ENCODE results near the gene NEURL3. TPM values are rescaled to one million over a fixed set of nuclear protein-coding genes. Genes with fewer than 3 reads are reported as not detected.
"Not testable (repeated sequence)": the region's sequence is repeated elsewhere in the genome, so short reads cannot be mapped to it uniquely, and the experiment has no call there.

NEURL3 gene
- total RNA-seq, 1 donor from 2014 or later: 7.0 TPM

- DNase-seq (ENCODE audit: extremely low read depth, low read depth, low spot score): no peak
Measured at GRCh38 chr2:96489261-96489660, 15.9 kb downstream of the NEURL3 start.

- no peak for DNase-seq (ENCODE audit: extremely low read depth, low read depth, low spot score)
Measured at GRCh38 chr2:96486696-96487095, 18.5 kb downstream of the NEURL3 start.

GRCh38 chr2:96485751-96486651, 19.2 kb downstream of the NEURL3 start:
- peak; percentile 85 for DNase-seq (ENCODE audit: extremely low read depth, low read depth, low spot score)

GRCh38 chr2:96485350-96485749, 19.8 kb downstream of the NEURL3 start:
- DNase-seq (ENCODE audit: extremely low read depth, low read depth, low spot score): no peak

- no peak for DNase-seq (ENCODE audit: extremely low read depth, low read depth, low spot score)
Measured at GRCh38 chr2:96484091-96484490, 21.1 kb downstream of the NEURL3 start.

- DNase-seq (ENCODE audit: extremely low read depth, low read depth, low spot score): no peak
Measured at GRCh38 chr2:96477458-96477857, 27.7 kb downstream of the NEURL3 start.

- DNase-seq (ENCODE audit: extremely low read depth, low read depth, low spot score): no peak
Measured at GRCh38 chr2:96471772-96472171, 33.4 kb downstream of the NEURL3 start.

GRCh38 chr2:96470636-96471035, 34.5 kb downstream of the NEURL3 start:
- DNase-seq (ENCODE audit: extremely low read depth, low read depth, low spot score): no peak

GRCh38 chr2:96470109-96470508, 35.0 kb downstream of the NEURL3 start:
- no peak for DNase-seq (ENCODE audit: extremely low read depth, low read depth, low spot score)

- DNase-seq (ENCODE audit: extremely low read depth, low read depth, low spot score): no peak
Measured at GRCh38 chr2:96468904-96469303, 36.3 kb downstream of the NEURL3 start.

- DNase-seq (ENCODE audit: extremely low read depth, low read depth, low spot score): no peak
Measured at GRCh38 chr2:96464651-96465050, 40.5 kb downstream of the NEURL3 start.

GRCh38 chr2:96464061-96464460, 41.1 kb downstream of the NEURL3 start:
- DNase-seq (ENCODE audit: extremely low read depth, low read depth, low spot score): no peak

- DNase-seq (ENCODE audit: extremely low read depth, low read depth, low spot score): no peak
Measured at GRCh38 chr2:96463119-96463518, 42.0 kb downstream of the NEURL3 start.

- not testable (repeated sequence) for DNase-seq (ENCODE audit: extremely low read depth, low read depth, low spot score)
Measured at GRCh38 chr2:96461616-96462015, 43.5 kb downstream of the NEURL3 start.

GRCh38 chr2:96452053-96452452, 53.1 kb downstream of the NEURL3 start:
- DNase-seq (ENCODE audit: extremely low read depth, low read depth, low spot score): no peak

GRCh38 chr2:96449637-96450036, 55.5 kb downstream of the NEURL3 start:
- DNase-seq (ENCODE audit: extremely low read depth, low read depth, low spot score): no peak

GRCh38 chr2:96449174-96449573, 56.0 kb downstream of the NEURL3 start:
- DNase-seq (ENCODE audit: extremely low read depth, low read depth, low spot score): no peak

- DNase-seq (ENCODE audit: extremely low read depth, low read depth, low spot score): no peak
Measured at GRCh38 chr2:96447726-96448125, 57.4 kb downstream of the NEURL3 start.

Other genes with a start within 250 kb of the NEURL3 start
- gene TMEM127, start 239.4 kb downstream of the NEURL3 start, total RNA-seq: 45.0 and 51.3 TPM in 2 replicates
- 90.9 and 110 TPM in 2 replicates for gene CIAO1, start 239.1 kb downstream of the NEURL3 start, total RNA-seq
- 81.1 and 102 TPM in 2 replicates for gene SNRNP200, start 199.8 kb downstream of the NEURL3 start, total RNA-seq
- gene ITPRIPL1, start 180.0 kb downstream of the NEURL3 start, total RNA-seq: 2.0 and 3.0 TPM in 2 replicates
- 4.6 and 10.2 TPM in 2 replicates for gene NCAPH, start 169.6 kb downstream of the NEURL3 start, total RNA-seq
- 16.1 and 20.5 TPM in 2 replicates for gene ARID5A, start 31.4 kb upstream of the NEURL3 start, total RNA-seq
- 17.5 and 27.4 TPM in 2 replicates for gene KANSL3, start 133.0 kb upstream of the NEURL3 start, total RNA-seq
- 0.15 TPM in 1 of 2 replicates, not detected in the other for gene FER1L5, start 137.4 kb upstream of the NEURL3 start, total RNA-seq
- gene LMAN2L, start 234.7 kb upstream of the NEURL3 start, total RNA-seq: 19.7 and 22.8 TPM in 2 replicates

Data from glomerular endothelial cell (primary cell).